Body of pancreas (tissue), 4 donors: ENCODE data around the gene CKMT2. TPM values are rescaled to one million over a fixed set of nuclear protein-coding genes. Genes with fewer than 3 reads are reported as not detected.
A peak's percentile ranks its signal among the peaks of the same experiment; 100 is the strongest.

Source experiments
- ATAC-seq: fragments of 150-250 bp; one replicate; pipeline ENCODE4 v1.9.1; 2016
- DNase-seq, 4 donors: peaks; one replicate each; pipeline ENCODE4 v3.0.0-alpha.2; 2019
- H3K27ac ChIP-seq, 4 donors: fragments of 200-600 bp; sonication (generic); 1 replicate in 3 of 4; 2 replicates in 1 of 4; pipeline versions ENCODE4 v1.5.1 to v1.6.1; 2016 to 2019; ENCODE audit warnings: mild to moderate bottlenecking in 1 of 4, mixed read lengths in 1 of 4, moderate library complexity in 1 of 4
- H3K27me3 ChIP-seq, 2 donors: fragments of 200-600 bp; sonication (generic); one replicate each; pipeline ENCODE4 v1.6.0; 2016; ENCODE audit warnings: mild to moderate bottlenecking in 1 of 2
- H3K36me3 ChIP-seq, 2 donors: fragments of 200-600 bp; sonication (generic); replicated peaks in 1 of 2; 2 replicates each; pipeline ENCODE4 v1.5.1; 2016; ENCODE audit warnings: low read depth in 2 of 2; ENCODE audit not compliant: insufficient read depth in 1 of 2
- H3K4me1 ChIP-seq: fragments of 200-600 bp; sonication (generic); one replicate; pipeline ENCODE4 v1.6.0; 2016
- H3K4me3 ChIP-seq, 2 donors: fragments of 200-600 bp; sonication (generic); 1 replicate in 1 of 2; 2 replicates in 1 of 2; pipeline ENCODE4 v1.5.1; 2016 to 2019
- H3K9me3 ChIP-seq, 3 donors: fragments of 200-600 bp; sonication (generic); 1 replicate in 2 of 3; 2 replicates in 1 of 3; pipeline ENCODE4 v1.5.1; 2016
- POLR2A ChIP-seq, 3 donors: fragments of 450-650 bp; IDR thresholded peaks; one replicate each; pipeline ENCODE4 v1.6.1; 2016; ENCODE audit warnings: antibody characterized with exemption in 3 of 3, mild to moderate bottlenecking in 2 of 3
- WGBS, 2 donors: methylation state at CpG; one replicate each; pipeline ENCODE4 v1.1.5; 2017; 5-methylcytosine and 5-hydroxymethylcytosine counted together
- intact Hi-C: fragments of 100-400 bp; cut with DNase I; formaldehyde crosslinking; loops from one replicate; pipeline ENCODE4 v1.15.1; 2023
- total RNA-seq, 2 donors: library from RNA; depleted of rRNA; stranded (reverse); fragments of >200 nt; gene quantifications; one replicate each; pipeline ENCODE4 v1.1.0, GENCODE V29; 2016
- TF ChIP-seq, protein P1 (sequence below), 7 experiments: fragments of 450-650 bp in 4 of 7; fragments of 200-600 bp in 3 of 7; sonication (generic) in 3 of 7; IDR thresholded peaks; one replicate each; pipeline ENCODE4 v1.5.1; 2016 to 2019; ENCODE audit warnings: antibody characterized with exemption in 7 of 7

CKMT2 gene
- total RNA-seq, 2 donors from 2014 or later, result 3.9 to 4.9 TPM

DNA sequence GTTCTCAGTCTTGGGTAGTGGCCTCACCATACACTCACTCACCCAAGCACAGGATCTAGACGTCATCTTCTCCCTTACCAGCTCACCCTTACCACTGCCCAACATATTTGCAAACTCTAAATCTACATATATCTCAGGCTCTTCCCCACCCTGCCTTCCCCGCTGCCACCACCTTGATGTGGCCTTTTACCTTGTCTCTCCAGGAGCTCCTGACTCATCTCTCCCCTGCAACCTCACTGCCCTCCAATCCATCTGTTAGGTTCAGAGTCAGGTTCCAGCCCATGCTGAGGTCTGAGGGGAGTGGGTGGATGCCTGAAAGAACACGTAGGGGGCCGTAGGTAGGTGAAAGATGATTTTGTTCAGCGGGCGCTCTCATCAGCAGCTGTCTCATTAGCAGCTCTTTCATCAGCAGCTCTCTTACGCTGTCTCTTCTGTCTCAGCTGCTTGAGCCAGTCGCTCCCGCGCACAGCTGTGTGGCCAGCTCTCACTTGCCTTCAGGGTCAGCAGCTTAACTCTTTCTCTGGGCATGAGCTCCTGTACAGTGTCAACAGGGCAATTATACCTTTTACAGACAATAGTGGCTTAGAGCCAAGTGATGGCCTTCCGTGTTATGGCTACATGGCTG lies 23.1 kb upstream of the CKMT2 start:
- no peak for ATAC-seq
- 86 to 87% methylated on average over 7 to 11 of the region's 11 CpGs for WGBS, 2 donors
- DNase-seq, result no peak
- TF ChIP-seq, protein P1, sequence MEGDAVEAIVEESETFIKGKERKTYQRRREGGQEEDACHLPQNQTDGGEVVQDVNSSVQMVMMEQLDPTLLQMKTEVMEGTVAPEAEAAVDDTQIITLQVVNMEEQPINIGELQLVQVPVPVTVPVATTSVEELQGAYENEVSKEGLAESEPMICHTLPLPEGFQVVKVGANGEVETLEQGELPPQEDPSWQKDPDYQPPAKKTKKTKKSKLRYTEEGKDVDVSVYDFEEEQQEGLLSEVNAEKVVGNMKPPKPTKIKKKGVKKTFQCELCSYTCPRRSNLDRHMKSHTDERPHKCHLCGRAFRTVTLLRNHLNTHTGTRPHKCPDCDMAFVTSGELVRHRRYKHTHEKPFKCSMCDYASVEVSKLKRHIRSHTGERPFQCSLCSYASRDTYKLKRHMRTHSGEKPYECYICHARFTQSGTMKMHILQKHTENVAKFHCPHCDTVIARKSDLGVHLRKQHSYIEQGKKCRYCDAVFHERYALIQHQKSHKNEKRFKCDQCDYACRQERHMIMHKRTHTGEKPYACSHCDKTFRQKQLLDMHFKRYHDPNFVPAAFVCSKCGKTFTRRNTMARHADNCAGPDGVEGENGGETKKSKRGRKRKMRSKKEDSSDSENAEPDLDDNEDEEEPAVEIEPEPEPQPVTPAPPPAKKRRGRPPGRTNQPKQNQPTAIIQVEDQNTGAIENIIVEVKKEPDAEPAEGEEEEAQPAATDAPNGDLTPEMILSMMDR (IDR thresholded peaks at IDR 0.05), result no peak
- TF ChIP-seq POLR2A (IDR thresholded peaks at IDR 0.05), result no peak
- Histone ChIP-seq H3K27me3 (no peaks in the 10 kb centered on the region), H3K4me3 (no peak overlapping the region), H3K27ac (no peak overlapping the region), H3K36me3 (no peaks in the 10 kb centered on the region), H3K4me1 (peaks cover 20% of the 10 kb centered on the region), H3K9me3 (no peaks in the 10 kb centered on the region)
- intact Hi-C loops, result no loop called here

DNA sequence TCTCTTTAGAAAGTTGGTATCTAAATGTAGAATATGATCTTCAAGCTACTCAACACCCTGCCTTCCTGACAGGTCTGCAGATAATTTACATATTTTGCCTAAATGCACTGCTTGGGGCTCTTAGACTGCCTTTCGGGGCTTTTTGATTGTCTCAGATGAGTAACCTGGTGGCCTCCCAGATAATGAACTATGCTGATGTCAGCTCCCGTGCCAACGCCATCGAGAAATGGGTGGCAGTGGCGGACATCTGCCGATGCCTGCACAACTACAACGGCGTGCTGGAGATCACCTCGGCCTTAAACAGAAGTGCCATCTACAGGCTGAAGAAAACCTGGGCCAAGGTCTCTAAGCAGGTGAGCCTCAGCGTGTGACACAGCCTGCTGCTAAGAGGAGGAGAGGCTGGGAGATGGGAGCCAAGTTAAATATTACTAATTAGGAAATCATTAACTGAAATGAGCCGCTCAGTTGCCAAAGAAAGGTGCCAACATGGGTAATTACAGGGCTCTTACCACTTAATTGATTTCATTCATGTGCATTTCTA lies 20.8 kb upstream of the CKMT2 start:
- ATAC-seq (peak; percentile 88), DNase-seq (peak; percentile 63 to 83 (median 78))
- H3K4me3 ChIP-seq, result no peak overlapping the region
- TF ChIP-seq POLR2A (IDR thresholded peaks at IDR 0.05), result no peak
- TF ChIP-seq, protein P1 (IDR thresholded peaks at IDR 0.05), result peak in 4 of 7 experiments; percentile 29 to 39 (median 32)
- no peaks in the 10 kb centered on the region for H3K36me3 ChIP-seq
- intact Hi-C loops, result no loop called here
- no peaks in the 10 kb centered on the region for H3K27me3 ChIP-seq
- H3K27ac ChIP-seq, result peak overlapping the region in 2 of 4 donors; percentile 32 to 63
- WGBS, 2 donors, result 23 to 28% methylated on average over 10 to 11 of the region's 11 CpGs
- peaks cover 20% of the 10 kb centered on the region for H3K4me1 ChIP-seq
- H3K9me3 ChIP-seq, result no peaks in the 10 kb centered on the region

DNA sequence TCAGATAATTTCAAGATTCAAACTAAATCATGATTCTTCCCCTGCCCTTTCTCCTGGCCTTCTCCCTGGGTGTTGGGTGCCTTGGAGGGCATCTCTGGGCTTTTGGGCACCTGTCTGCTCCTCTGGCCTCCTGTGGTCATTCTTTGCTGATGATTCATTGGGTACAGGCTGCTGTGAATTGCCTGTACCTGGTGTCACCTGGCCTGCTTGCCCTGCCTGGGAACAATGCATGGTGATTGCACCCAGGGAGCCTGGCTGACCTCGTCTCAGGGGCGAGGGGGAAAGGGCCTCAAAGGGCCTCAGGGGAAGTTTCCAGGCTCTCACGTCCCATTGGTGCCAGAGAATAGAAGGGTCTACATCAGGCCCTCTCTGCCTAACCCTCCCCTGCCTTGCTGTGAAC lies 20.1 kb upstream of the CKMT2 start:
- peak; percentile 76 for ATAC-seq
- intact Hi-C loops, result no loop called here
- peak; percentile 40 to 62 (median 47) for DNase-seq
- H3K27ac ChIP-seq, result peak overlapping the region; percentile 0 to 63 (median 34)
- H3K36me3 ChIP-seq, result no peaks in the 10 kb centered on the region
- peaks cover 20% of the 10 kb centered on the region for H3K4me1 ChIP-seq
- no peak for TF ChIP-seq POLR2A (IDR thresholded peaks at IDR 0.05)
- TF ChIP-seq, protein P1 (IDR thresholded peaks at IDR 0.05), result no peak
- H3K27me3 ChIP-seq, result no peaks in the 10 kb centered on the region
- no peak overlapping the region for H3K4me3 ChIP-seq
- WGBS, 2 donors, result 40 to 72% methylated on average over 1 to 3 of the region's 3 CpGs
- H3K9me3 ChIP-seq, result no peaks in the 10 kb centered on the region

DNA sequence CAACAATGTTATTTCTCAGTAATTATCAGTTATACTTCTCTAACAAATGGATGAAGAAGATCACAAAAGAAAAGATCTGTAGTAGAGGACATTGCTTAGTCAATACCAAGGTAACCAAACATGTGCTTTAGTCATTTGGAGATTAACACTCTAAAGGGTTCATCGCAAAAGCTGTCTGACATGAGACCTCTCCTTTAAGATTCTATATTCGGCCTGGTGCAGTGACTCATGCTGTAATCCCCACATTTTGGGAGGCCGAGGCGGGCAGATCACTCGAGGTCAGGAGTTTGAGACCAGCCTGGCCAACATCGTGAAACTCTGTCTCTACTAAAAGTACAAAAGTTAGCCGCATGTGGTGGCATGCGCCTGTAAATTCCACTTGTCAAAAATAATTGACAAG lies 18.3 kb upstream of the CKMT2 start:
- DNase-seq (no peak), ATAC-seq (no peak)
- TF ChIP-seq, protein P1 (IDR thresholded peaks at IDR 0.05), result no peak
- no peak for TF ChIP-seq POLR2A (IDR thresholded peaks at IDR 0.05)
- no peaks in the 10 kb centered on the region for H3K36me3 ChIP-seq
- 90 to 94% methylated on average over 8 of the region's 8 CpGs for WGBS, 2 donors
- no peaks in the 10 kb centered on the region for H3K9me3 ChIP-seq
- H3K4me3 ChIP-seq, result no peak overlapping the region
- no peaks in the 10 kb centered on the region for H3K27me3 ChIP-seq
- H3K27ac ChIP-seq, result no peak overlapping the region
- intact Hi-C loops, result no loop called here
- H3K4me1 ChIP-seq, result peaks cover 20% of the 10 kb centered on the region

DNA sequence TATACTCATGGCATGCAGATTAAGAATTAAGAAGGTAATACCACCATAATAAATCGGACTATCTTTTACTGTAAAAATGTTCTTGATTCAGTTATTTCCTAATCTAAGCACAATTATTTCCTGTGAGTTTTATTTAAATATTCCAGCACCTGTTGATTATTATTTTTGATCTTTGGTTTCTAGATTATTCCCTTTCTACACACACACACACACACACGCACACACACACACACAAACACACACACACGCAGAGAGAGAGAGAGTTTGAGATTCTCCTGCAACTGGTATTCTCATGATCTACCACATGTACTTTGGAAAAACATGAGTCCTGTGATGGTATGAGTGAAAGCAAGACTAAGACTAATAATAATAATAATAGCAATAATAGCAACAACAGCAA lies 17.0 kb upstream of the CKMT2 start:
- 60 to 82% methylated on average over 3 of the region's 3 CpGs for WGBS, 2 donors
- Histone ChIP-seq H3K4me3 (no peak overlapping the region), H3K27ac (no peak overlapping the region), H3K9me3 (no peaks in the 10 kb centered on the region), H3K27me3 (no peaks in the 10 kb centered on the region), H3K4me1 (peaks cover 20% of the 10 kb centered on the region), H3K36me3 (no peaks in the 10 kb centered on the region)
- ATAC-seq (no peak), DNase-seq (no peak)
- TF ChIP-seq, protein P1 (IDR thresholded peaks at IDR 0.05), result no peak
- TF ChIP-seq POLR2A (IDR thresholded peaks at IDR 0.05), result no peak
- intact Hi-C loops, result no loop called here
